ENCODE data around the gene THSD4. TPM values are rescaled to one million over a fixed set of nuclear protein-coding genes. Genes with fewer than 3 reads are reported as not detected.
A peak's percentile ranks its signal among the peaks of the same experiment; 100 is the strongest.

Gene THSD4
- total and polyA plus RNA-seq, 2 of the 4 experiments (the other 2 are of a cell fraction), result 25.5 to 31.1 TPM

GRCh38 chr15:71781965-71782265, 666.6 kb downstream of the THSD4 start:
- Histone ChIP-seq H2BK5ac (ENCODE audit: low read depth, low read length, poor library complexity, severe bottlenecking) (no peak overlapping the region), H3K27ac (ENCODE audit: insufficient read depth, low read length) (no peak overlapping the region), H4K8ac (ENCODE audit: low read depth in 2 of 2, low read length in 2 of 2) (0 out of 4 replicates have a peak overlapping the region, but pooled peaks of 1 of the 2 experiments have one; percentile 41), H3K9me1 (ENCODE audit: insufficient read depth, low read length) (peaks cover 18% of the 10 kb centered on the region), H3K4me3 (ENCODE audit: insufficient read depth, low read depth, low read length) (no peak overlapping the region), H2AFZ (replicated peaks; ENCODE audit: low read length, poor library complexity) (no peak overlapping the region), H3K27me3 (ENCODE audit: control insufficient read depth, insufficient read depth, low read length) (no peaks in the 10 kb centered on the region), H3K9ac (ENCODE audit: low read depth, low read length) (no peak overlapping the region), H3K79me1 (ENCODE audit: low read depth in 1 of 2, low read length in 2 of 2) (no peaks in the 10 kb centered on the region), H3K36me3 (ENCODE audit: control insufficient read depth, insufficient read depth, low read length) (peaks cover 13% of the 10 kb centered on the region), H4K20me1 (ENCODE audit: insufficient read depth, low read length) (no peaks in the 10 kb centered on the region), H4K5ac (ENCODE audit: low read depth, low read length) (no peak overlapping the region), H2AK9ac (replicated peaks; ENCODE audit: low read depth, low read length, poor library complexity) (no peak overlapping the region), H3K56ac (ENCODE audit: extremely low read depth, insufficient read depth, low read length) (no peak overlapping the region), H4K91ac (ENCODE audit: insufficient read depth, low read depth, low read length) (peak overlapping the region; percentile 20; the same call in 1 of the 2 replicates), H2AK5ac (ENCODE audit: low read depth, low read length) (peak overlapping the region; percentile 38; the same call in 1 of the 2 replicates), H3K18ac (ENCODE audit: low read depth, low read length) (no peak overlapping the region), H3K4me2 (ENCODE audit: low read depth, low read length) (no peak overlapping the region), H3K23ac (ENCODE audit: low read depth, low read length) (no peak overlapping the region), H3K4me1 (ENCODE audit: control insufficient read depth, insufficient read depth, low read length) (peaks cover 16% of the 10 kb centered on the region), H2BK20ac (ENCODE audit: low read depth, low read length) (peak overlapping the region; percentile 50), H3K4ac (ENCODE audit: low read depth, low read length) (no peak overlapping the region; the same call in 1 of the 2 replicates), H3K9me3 (ENCODE audit: control insufficient read depth, insufficient read depth, low read length) (no peaks in the 10 kb centered on the region), H2BK15ac (ENCODE audit: low read depth, low read length) (no peak overlapping the region), H2BK120ac (ENCODE audit: low read depth, low read length) (peak overlapping the region; percentile 38), H3K14ac (replicated peaks; ENCODE audit: low read depth, low read length) (no peak overlapping the region)
- in situ Hi-C loops (cut with MboI; ENCODE audit: low sequenced_read_pairs) (no loop called here), dilution Hi-C loops (cut with HindIII; ENCODE audit: low sequenced_read_pairs, unreplicated experiment) (no loop called here), intact Hi-C loops (cut with micrococcal nuclease) (no loop called here)
- no peak for TF ChIP-seq RAD21 (IDR thresholded peaks at IDR 0.05; ENCODE audit: low read length)
- no peak for TF ChIP-seq USF2 (IDR thresholded peaks at IDR 0.05; ENCODE audit: low read depth, low read length)
- no peak for TF ChIP-seq MAZ (IDR thresholded peaks at IDR 0.05; ENCODE audit: borderline replicate concordance, low read depth, low read length)
- no peak for TF ChIP-seq CHD1 (IDR thresholded peaks at IDR 0.05; ENCODE audit: low read depth, low read length)
- no peak for TF ChIP-seq BHLHE40 (IDR thresholded peaks at IDR 0.05; ENCODE audit: low read depth, low read length)
- TF ChIP-seq NFE2L2 (IDR thresholded peaks at IDR 0.05; ENCODE audit: low read depth, low read length), result no peak
- no peak for TF ChIP-seq MXI1 (IDR thresholded peaks at IDR 0.05; ENCODE audit: borderline replicate concordance, low read depth, low read length)
- TF ChIP-seq MAFK (IDR thresholded peaks at IDR 0.05; ENCODE audit: low read depth, low read length), result no peak
- TF ChIP-seq CEBPB (IDR thresholded peaks at IDR 0.05; ENCODE audit: low read depth, low read length), result no peak
- no peak for TF ChIP-seq FOS (IDR thresholded peaks at IDR 0.05; ENCODE audit: low read depth, low read length)
- TF ChIP-seq POLR2A (IDR thresholded peaks at IDR 0.05; ENCODE audit: low read depth, low read length), result no peak
- 93% methylated on average over 5 of the region's 8 CpGs; no CpG with 5 or more reads in 1 of the 2 experiments for WGBS, 2 experiments (ENCODE audit: extremely low coverage in 2 of 2, insufficient read length in 1 of 2)
- BruUV-seq (replicated peaks), result no TSS peak
- POLR2A ChIA-PET (ENCODE audit: unreplicated experiment), result no interaction called here
- CTCF ChIA-PET, result interaction anchor here (1.5 kb wide), 1 partner anchor 20 kb away, joined by 5 read pairs; no protein-coding TSS in a partner anchor
- no peak for DNase-seq
- ATAC-seq (ENCODE audit: low read depth), result no peak

Measured in IMR-90 (cell line).